ENCODE measurements around the gene CWH43.
"Not testable (repeated sequence)": the region's sequence is repeated elsewhere in the genome, so short reads cannot be mapped to it uniquely, and the experiment has no call there.

CWH43 gene

GRCh38 chr4:49097071-49097470 is 111.0 kb downstream of the CWH43 start:
- DNase-seq (ENCODE audit: low read depth); H3K4me3 ChIP-seq (ENCODE audit: low read depth, low read length): not testable (repeated sequence)

- not testable (repeated sequence) for H3K4me3 ChIP-seq (ENCODE audit: low read depth, low read length)
These were observed 111.4 kb downstream of the CWH43 start for GRCh38 chr4:49097505-49097904.

GRCh38 chr4:49098034-49098759 is 112.1 kb downstream of the CWH43 start:
- not testable (repeated sequence) for H3K4me3 ChIP-seq (ENCODE audit: low read depth, low read length); DNase-seq (ENCODE audit: low read depth)

More at GRCh38 chr4:49097505-49097904, 111.4 kb downstream of the CWH43 start:
- not testable (repeated sequence) for DNase-seq (ENCODE audit: low read depth)

GRCh38 chr4:49099831-49100444 is 113.9 kb downstream of the CWH43 start:
- not testable (repeated sequence) for H3K4me3 ChIP-seq (ENCODE audit: low read depth, low read length); DNase-seq (ENCODE audit: low read depth)

- not testable (repeated sequence) for DNase-seq (ENCODE audit: low read depth); H3K4me3 ChIP-seq (ENCODE audit: low read depth, low read length)
These were observed 116.3 kb downstream of the CWH43 start for GRCh38 chr4:49102344-49102898.

GRCh38 chr4:49103436-49104136 is 117.5 kb downstream of the CWH43 start:
- not testable (repeated sequence) for DNase-seq (ENCODE audit: low read depth); H3K4me3 ChIP-seq (ENCODE audit: low read depth, low read length)

- not testable (repeated sequence) for DNase-seq (ENCODE audit: low read depth); H3K4me3 ChIP-seq (ENCODE audit: low read depth, low read length)
These were observed 118.3 kb downstream of the CWH43 start for GRCh38 chr4:49104231-49104930.

- not testable (repeated sequence) for H3K4me3 ChIP-seq (ENCODE audit: low read depth, low read length)
These were observed 119.3 kb downstream of the CWH43 start for GRCh38 chr4:49105248-49105904.

GRCh38 chr4:49107262-49107661 is 121.2 kb downstream of the CWH43 start:
- DNase-seq (ENCODE audit: low read depth): not testable (repeated sequence)

More at GRCh38 chr4:49105248-49105904, 119.3 kb downstream of the CWH43 start:
- not testable (repeated sequence) for DNase-seq (ENCODE audit: low read depth)

GRCh38 chr4:49108183-49108978 is 122.3 kb downstream of the CWH43 start:
- DNase-seq (ENCODE audit: low read depth); H3K4me3 ChIP-seq (ENCODE audit: low read depth, low read length): not testable (repeated sequence)

More at GRCh38 chr4:49107262-49107661, 121.2 kb downstream of the CWH43 start:
- not testable (repeated sequence) for H3K4me3 ChIP-seq (ENCODE audit: low read depth, low read length)

- not testable (repeated sequence) for DNase-seq (ENCODE audit: low read depth); H3K4me3 ChIP-seq (ENCODE audit: low read depth, low read length)
These were observed 123.6 kb downstream of the CWH43 start for GRCh38 chr4:49109567-49110166.

GRCh38 chr4:49110579-49110978 is 124.5 kb downstream of the CWH43 start:
- not testable (repeated sequence) for H3K4me3 ChIP-seq (ENCODE audit: low read depth, low read length); DNase-seq (ENCODE audit: low read depth)

Measured in LNCaP clone FGC (cell line).